Effector memory CD8-positive, alpha-beta T cell (primary cell): ENCODE measurements around the gene SRL.

Source experiments
- ATAC-seq: fragments of 150-1000 bp; cut with Tn5 transposase; replicated peaks from 2 replicates; pipeline ENCODE4 v1.10.0; 2021; ENCODE audit warnings: mild to moderate bottlenecking, moderate library complexity
- DNase-seq, 3 experiments: peaks; one replicate each; pipeline ENCODE4 v3.0.0; 2021
- H3K27ac Mint-ChIP-seq, 2 donors: one replicate each; pipeline ENCODE4 v1.8.0; 2022; ENCODE audit warnings: mild to moderate bottlenecking in 2 of 2, mixed read lengths in 2 of 2, moderate library complexity in 2 of 2
- H3K27me3 Mint-ChIP-seq, 2 donors: one replicate each; pipeline ENCODE4 v1.8.0; 2022; ENCODE audit warnings: mixed read lengths in 2 of 2
- H3K36me3 Mint-ChIP-seq: one replicate; pipeline ENCODE4 v1.8.0; 2022; ENCODE audit warnings: mild to moderate bottlenecking, moderate library complexity, mixed read lengths; ENCODE audit not compliant: insufficient read depth
- H3K4me1 Mint-ChIP-seq, 2 donors: one replicate each; pipeline ENCODE4 v1.8.0; 2022; ENCODE audit warnings: low read depth in 2 of 2, mixed read lengths in 2 of 2
- H3K4me3 Mint-ChIP-seq, 2 donors: one replicate each; pipeline ENCODE4 v1.8.0; 2022; ENCODE audit warnings: mild to moderate bottlenecking in 2 of 2, mixed read lengths in 2 of 2, moderate library complexity in 2 of 2
- H3K9me3 Mint-ChIP-seq, 2 donors: one replicate each; pipeline ENCODE4 v1.8.0; 2022; ENCODE audit warnings: mixed read lengths in 2 of 2

Gene SRL

GRCh38 chr16:4231367-4231766 lies 10.5 kb downstream of the SRL start:
- ATAC-seq: no peak
- peaks cover 12 to 29% of the 10 kb centered on the region in 2 donors for H3K27me3 Mint-ChIP-seq

GRCh38 chr16:4227040-4227332 lies 14.9 kb downstream of the SRL start:
- Mint-ChIP-seq H3K9me3 (no peaks in the 10 kb centered on the region), H3K27me3 (peaks cover 0 to 19% of the 10 kb centered on the region in 2 donors), H3K4me1 (no peaks in the 10 kb centered on the region), H3K36me3 (no peaks in the 10 kb centered on the region), H3K4me3 (no peak overlapping the region), H3K27ac (no peak overlapping the region)
- DNase-seq (no peak), ATAC-seq (no peak)

More at GRCh38 chr16:4231367-4231766, 10.5 kb downstream of the SRL start:
- no peaks in the 10 kb centered on the region for H3K9me3 Mint-ChIP-seq
- no peaks in the 10 kb centered on the region for H3K36me3 Mint-ChIP-seq
- H3K4me3 Mint-ChIP-seq: no peak overlapping the region
- H3K27ac Mint-ChIP-seq: no peak overlapping the region
- H3K4me1 Mint-ChIP-seq: no peaks in the 10 kb centered on the region
- DNase-seq: no peak

- Mint-ChIP-seq H3K9me3 (no peaks in the 10 kb centered on the region), H3K4me3 (no peak overlapping the region), H3K36me3 (no peaks in the 10 kb centered on the region), H3K27ac (no peak overlapping the region), H3K27me3 (peaks cover 0 to 24% of the 10 kb centered on the region in 2 donors), H3K4me1 (no peaks in the 10 kb centered on the region)
- DNase-seq (no peak), ATAC-seq (no peak)
Observed at GRCh38 chr16:4226251-4227039, 15.4 kb downstream of the SRL start.

- ATAC-seq: no peak
- H3K27me3 Mint-ChIP-seq: peaks cover 0 to 32% of the 10 kb centered on the region in 2 donors
- no peak overlapping the region for H3K27ac Mint-ChIP-seq
- no peak overlapping the region for H3K4me3 Mint-ChIP-seq
- no peaks in the 10 kb centered on the region for H3K4me1 Mint-ChIP-seq
- no peaks in the 10 kb centered on the region for H3K36me3 Mint-ChIP-seq
- no peak for DNase-seq
- no peaks in the 10 kb centered on the region for H3K9me3 Mint-ChIP-seq
Observed at GRCh38 chr16:4225075-4225474, 16.8 kb downstream of the SRL start.

GRCh38 chr16:4220358-4220757 lies 21.5 kb downstream of the SRL start:
- H3K27me3 Mint-ChIP-seq: peaks cover 4 to 48% of the 10 kb centered on the region in 2 donors
- DNase-seq (no peak), ATAC-seq (no peak)
- no peaks in the 10 kb centered on the region for H3K9me3 Mint-ChIP-seq
- no peaks in the 10 kb centered on the region for H3K4me1 Mint-ChIP-seq
- no peak overlapping the region for H3K4me3 Mint-ChIP-seq
- H3K27ac Mint-ChIP-seq: no peak overlapping the region
- H3K36me3 Mint-ChIP-seq: no peaks in the 10 kb centered on the region

- no peak for ATAC-seq
- H3K36me3 Mint-ChIP-seq: no peaks in the 10 kb centered on the region
- H3K27ac Mint-ChIP-seq: no peak overlapping the region
- H3K4me3 Mint-ChIP-seq: no peak overlapping the region
- H3K27me3 Mint-ChIP-seq: peaks cover 4 to 39% of the 10 kb centered on the region in 2 donors
- no peaks in the 10 kb centered on the region for H3K4me1 Mint-ChIP-seq
- no peak for DNase-seq
- H3K9me3 Mint-ChIP-seq: no peaks in the 10 kb centered on the region
Observed at GRCh38 chr16:4218202-4218601, 23.7 kb downstream of the SRL start.

GRCh38 chr16:4217204-4218131 lies 24.4 kb downstream of the SRL start:
- H3K27me3 Mint-ChIP-seq: peaks cover 4 to 39% of the 10 kb centered on the region in 2 donors
- H3K4me1 Mint-ChIP-seq: no peaks in the 10 kb centered on the region
- no peaks in the 10 kb centered on the region for H3K9me3 Mint-ChIP-seq
- H3K27ac Mint-ChIP-seq: no peak overlapping the region
- H3K36me3 Mint-ChIP-seq: no peaks in the 10 kb centered on the region
- no peak overlapping the region for H3K4me3 Mint-ChIP-seq
- DNase-seq (no peak), ATAC-seq (no peak)

- no peaks in the 10 kb centered on the region for H3K36me3 Mint-ChIP-seq
- DNase-seq (no peak), ATAC-seq (no peak)
- no peaks in the 10 kb centered on the region for H3K4me1 Mint-ChIP-seq
- H3K4me3 Mint-ChIP-seq: no peak overlapping the region
- H3K9me3 Mint-ChIP-seq: no peaks in the 10 kb centered on the region
- H3K27ac Mint-ChIP-seq: peak overlapping the region in 1 of 2 donors; percentile 58
- H3K27me3 Mint-ChIP-seq: peaks cover 4 to 32% of the 10 kb centered on the region in 2 donors
Observed at GRCh38 chr16:4216596-4216995, 25.3 kb downstream of the SRL start.

- no peak for ATAC-seq
Observed at GRCh38 chr16:4215106-4215505, 26.8 kb downstream of the SRL start.

GRCh38 chr16:4214215-4214621 lies 27.7 kb downstream of the SRL start:
- no peaks in the 10 kb centered on the region for H3K4me1 Mint-ChIP-seq
- H3K36me3 Mint-ChIP-seq: no peaks in the 10 kb centered on the region
- ATAC-seq (no peak), DNase-seq (no peak)
- H3K27ac Mint-ChIP-seq: no peak overlapping the region
- H3K27me3 Mint-ChIP-seq: peaks cover 4 to 30% of the 10 kb centered on the region in 2 donors
- H3K4me3 Mint-ChIP-seq: no peak overlapping the region
- H3K9me3 Mint-ChIP-seq: no peaks in the 10 kb centered on the region

More at GRCh38 chr16:4215106-4215505, 26.8 kb downstream of the SRL start:
- H3K27ac Mint-ChIP-seq: no peak overlapping the region
- DNase-seq: no peak
- H3K36me3 Mint-ChIP-seq: no peaks in the 10 kb centered on the region
- peaks cover 4 to 23% of the 10 kb centered on the region in 2 donors for H3K27me3 Mint-ChIP-seq
- H3K9me3 Mint-ChIP-seq: no peaks in the 10 kb centered on the region
- H3K4me1 Mint-ChIP-seq: no peaks in the 10 kb centered on the region
- H3K4me3 Mint-ChIP-seq: no peak overlapping the region

- Mint-ChIP-seq H3K36me3 (no peaks in the 10 kb centered on the region), H3K27me3 (peaks cover 4 to 30% of the 10 kb centered on the region in 2 donors), H3K4me1 (no peaks in the 10 kb centered on the region), H3K9me3 (no peaks in the 10 kb centered on the region), H3K4me3 (no peak overlapping the region), H3K27ac (no peak overlapping the region)
- ATAC-seq (no peak), DNase-seq (no peak)
Observed at GRCh38 chr16:4213737-4214136, 28.1 kb downstream of the SRL start.

- Mint-ChIP-seq H3K4me1 (no peaks in the 10 kb centered on the region), H3K4me3 (no peak overlapping the region), H3K36me3 (no peaks in the 10 kb centered on the region), H3K27me3 (peaks cover 4 to 30% of the 10 kb centered on the region in 2 donors), H3K27ac (no peak overlapping the region), H3K9me3 (no peaks in the 10 kb centered on the region)
- ATAC-seq (no peak), DNase-seq (no peak)
Observed at GRCh38 chr16:4212934-4213296, 29.0 kb downstream of the SRL start.

GRCh38 chr16:4212211-4212933 lies 29.5 kb downstream of the SRL start:
- Mint-ChIP-seq H3K4me3 (no peak overlapping the region), H3K36me3 (no peaks in the 10 kb centered on the region), H3K9me3 (no peaks in the 10 kb centered on the region), H3K27me3 (peaks cover 4 to 35% of the 10 kb centered on the region in 2 donors), H3K4me1 (peaks cover 0 to 2% of the 10 kb centered on the region in 2 donors), H3K27ac (no peak overlapping the region)
- no peak for DNase-seq
- no peak for ATAC-seq
